HL-60 (cell line): ENCODE results near the gene DCDC1.

Experiments used
- POLR2AphosphoS5 ChIP-seq: IDR thresholded peaks from 2 replicates; pipeline ENCODE4 v1.6.1; 2012; ENCODE audit warnings: low read depth
- SPI1 ChIP-seq: IDR thresholded peaks from 2 replicates; pipeline ENCODE4 v1.6.1; 2012; ENCODE audit warnings: low read depth, mild to moderate bottlenecking, borderline replicate concordance
- TF ChIP-seq, protein P1 (sequence below): IDR thresholded peaks from one replicate; pipeline ENCODE4 v1.5.1; 2011; ENCODE audit warnings: low read length, control low read depth, inconsistent platforms; ENCODE audit not compliant: insufficient read depth
- TF ChIP-seq, protein P2 (sequence below): IDR thresholded peaks from 2 replicates; pipeline ENCODE4 v1.6.1; 2012; ENCODE audit warnings: low read depth; ENCODE audit not compliant: insufficient replicate concordance

DNA sequence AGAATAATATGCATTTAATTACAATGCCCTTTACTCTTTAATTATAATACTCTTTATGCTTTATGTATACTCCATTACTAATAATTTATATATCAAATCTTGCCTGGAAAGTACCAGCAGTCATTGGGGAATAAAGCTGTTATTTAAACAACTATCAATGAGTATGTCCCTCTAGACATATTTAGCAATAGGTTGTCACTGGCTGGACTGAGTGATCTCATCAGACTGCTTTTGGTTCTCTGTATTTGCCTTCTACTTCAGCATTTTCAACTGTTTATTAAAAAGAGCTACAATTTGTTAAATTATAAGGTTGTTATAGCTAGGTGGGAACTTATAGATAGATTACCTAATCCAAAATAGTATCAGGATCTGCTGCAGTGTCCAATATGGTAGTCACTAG, 267.2 kb downstream of the DCDC1 start:
- TF ChIP-seq, protein P1, sequence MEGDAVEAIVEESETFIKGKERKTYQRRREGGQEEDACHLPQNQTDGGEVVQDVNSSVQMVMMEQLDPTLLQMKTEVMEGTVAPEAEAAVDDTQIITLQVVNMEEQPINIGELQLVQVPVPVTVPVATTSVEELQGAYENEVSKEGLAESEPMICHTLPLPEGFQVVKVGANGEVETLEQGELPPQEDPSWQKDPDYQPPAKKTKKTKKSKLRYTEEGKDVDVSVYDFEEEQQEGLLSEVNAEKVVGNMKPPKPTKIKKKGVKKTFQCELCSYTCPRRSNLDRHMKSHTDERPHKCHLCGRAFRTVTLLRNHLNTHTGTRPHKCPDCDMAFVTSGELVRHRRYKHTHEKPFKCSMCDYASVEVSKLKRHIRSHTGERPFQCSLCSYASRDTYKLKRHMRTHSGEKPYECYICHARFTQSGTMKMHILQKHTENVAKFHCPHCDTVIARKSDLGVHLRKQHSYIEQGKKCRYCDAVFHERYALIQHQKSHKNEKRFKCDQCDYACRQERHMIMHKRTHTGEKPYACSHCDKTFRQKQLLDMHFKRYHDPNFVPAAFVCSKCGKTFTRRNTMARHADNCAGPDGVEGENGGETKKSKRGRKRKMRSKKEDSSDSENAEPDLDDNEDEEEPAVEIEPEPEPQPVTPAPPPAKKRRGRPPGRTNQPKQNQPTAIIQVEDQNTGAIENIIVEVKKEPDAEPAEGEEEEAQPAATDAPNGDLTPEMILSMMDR = no peak
- TF ChIP-seq POLR2AphosphoS5 (no peak), SPI1 (no peak)
- TF ChIP-seq, protein P2, sequence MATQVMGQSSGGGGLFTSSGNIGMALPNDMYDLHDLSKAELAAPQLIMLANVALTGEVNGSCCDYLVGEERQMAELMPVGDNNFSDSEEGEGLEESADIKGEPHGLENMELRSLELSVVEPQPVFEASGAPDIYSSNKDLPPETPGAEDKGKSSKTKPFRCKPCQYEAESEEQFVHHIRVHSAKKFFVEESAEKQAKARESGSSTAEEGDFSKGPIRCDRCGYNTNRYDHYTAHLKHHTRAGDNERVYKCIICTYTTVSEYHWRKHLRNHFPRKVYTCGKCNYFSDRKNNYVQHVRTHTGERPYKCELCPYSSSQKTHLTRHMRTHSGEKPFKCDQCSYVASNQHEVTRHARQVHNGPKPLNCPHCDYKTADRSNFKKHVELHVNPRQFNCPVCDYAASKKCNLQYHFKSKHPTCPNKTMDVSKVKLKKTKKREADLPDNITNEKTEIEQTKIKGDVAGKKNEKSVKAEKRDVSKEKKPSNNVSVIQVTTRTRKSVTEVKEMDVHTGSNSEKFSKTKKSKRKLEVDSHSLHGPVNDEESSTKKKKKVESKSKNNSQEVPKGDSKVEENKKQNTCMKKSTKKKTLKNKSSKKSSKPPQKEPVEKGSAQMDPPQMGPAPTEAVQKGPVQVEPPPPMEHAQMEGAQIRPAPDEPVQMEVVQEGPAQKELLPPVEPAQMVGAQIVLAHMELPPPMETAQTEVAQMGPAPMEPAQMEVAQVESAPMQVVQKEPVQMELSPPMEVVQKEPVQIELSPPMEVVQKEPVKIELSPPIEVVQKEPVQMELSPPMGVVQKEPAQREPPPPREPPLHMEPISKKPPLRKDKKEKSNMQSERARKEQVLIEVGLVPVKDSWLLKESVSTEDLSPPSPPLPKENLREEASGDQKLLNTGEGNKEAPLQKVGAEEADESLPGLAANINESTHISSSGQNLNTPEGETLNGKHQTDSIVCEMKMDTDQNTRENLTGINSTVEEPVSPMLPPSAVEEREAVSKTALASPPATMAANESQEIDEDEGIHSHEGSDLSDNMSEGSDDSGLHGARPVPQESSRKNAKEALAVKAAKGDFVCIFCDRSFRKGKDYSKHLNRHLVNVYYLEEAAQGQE = no peak
